BJ (cell line): ENCODE data around the gene ATF7IP. TPM values are rescaled to one million over a fixed set of nuclear protein-coding genes. Genes with fewer than 3 reads are reported as not detected.

Experiments used
- CTCF ChIA-PET: fragments of 350-600 bp; formaldehyde crosslinking; extraction: SDS; loops from one replicate; lab custom pipeline; 2021; ENCODE audit warnings: antibody characterized with exemption, inconsistent platforms; lab: Yijun Ruan, JAX
- POLR2A ChIA-PET: fragments of 300-600 bp; sonication (Branson Sonifier 250); formaldehyde crosslinking; extraction: SDS; loops from one replicate; lab custom pipeline; 2021; ENCODE audit warnings: antibody characterized with exemption; lab: Charles Lee
- DNase-seq: peaks from one replicate; pipeline ENCODE4 v3.0.0-alpha.2; 2011; ENCODE audit warnings: low read depth
- H3K27me3 ChIP-seq: 2 replicates; pipeline ENCODE4 v1.6.0; 2011; ENCODE audit warnings: low read length; ENCODE audit not compliant: control insufficient read depth, insufficient read depth
- H3K36me3 ChIP-seq: 2 replicates; pipeline ENCODE4 v1.5.1; 2011; ENCODE audit warnings: low read length; ENCODE audit not compliant: control insufficient read depth, insufficient read depth
- H3K4me3 ChIP-seq: 2 replicates; pipeline ENCODE4 v1.5.1; 2011; ENCODE audit warnings: low read depth, mild to moderate bottlenecking, control low read depth, low read length
- polyA plus RNA-seq: library from polyadenylated mRNA; depleted of rRNA; stranded (reverse); fragments of >200 nt; gene quantifications from 2 replicates; pipeline ENCODE4 v1.2.3, GENCODE V29; 2011
- TF ChIP-seq, protein P1 (sequence below): IDR thresholded peaks from 2 replicates; pipeline ENCODE4 v1.5.1; 2011; ENCODE audit warnings: low read depth, mild to moderate bottlenecking, control low read depth, inconsistent platforms, low read length, moderate library complexity; ENCODE audit not compliant: insufficient read depth

ATF7IP gene
- polyA plus RNA-seq, 1 experiment, result 8.1 TPM

DNA sequence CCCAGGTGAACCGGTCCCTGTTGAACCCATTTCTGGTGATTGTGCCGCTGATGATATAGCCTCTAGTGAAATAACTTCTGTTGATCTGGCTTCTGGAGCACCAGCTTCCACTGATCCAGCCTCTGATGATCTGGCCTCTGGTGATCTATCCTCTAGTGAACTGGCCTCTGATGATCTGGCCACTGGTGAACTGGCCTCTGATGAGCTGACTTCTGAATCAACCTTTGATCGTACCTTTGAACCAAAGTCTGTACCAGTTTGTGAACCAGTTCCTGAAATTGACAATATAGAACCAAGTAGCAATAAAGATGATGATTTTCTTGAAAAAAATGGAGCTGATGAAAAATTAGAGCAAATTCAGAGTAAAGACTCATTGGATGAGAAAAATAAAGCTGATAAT is 59.1 kb downstream of the ATF7IP start:
- TF ChIP-seq, protein P1, sequence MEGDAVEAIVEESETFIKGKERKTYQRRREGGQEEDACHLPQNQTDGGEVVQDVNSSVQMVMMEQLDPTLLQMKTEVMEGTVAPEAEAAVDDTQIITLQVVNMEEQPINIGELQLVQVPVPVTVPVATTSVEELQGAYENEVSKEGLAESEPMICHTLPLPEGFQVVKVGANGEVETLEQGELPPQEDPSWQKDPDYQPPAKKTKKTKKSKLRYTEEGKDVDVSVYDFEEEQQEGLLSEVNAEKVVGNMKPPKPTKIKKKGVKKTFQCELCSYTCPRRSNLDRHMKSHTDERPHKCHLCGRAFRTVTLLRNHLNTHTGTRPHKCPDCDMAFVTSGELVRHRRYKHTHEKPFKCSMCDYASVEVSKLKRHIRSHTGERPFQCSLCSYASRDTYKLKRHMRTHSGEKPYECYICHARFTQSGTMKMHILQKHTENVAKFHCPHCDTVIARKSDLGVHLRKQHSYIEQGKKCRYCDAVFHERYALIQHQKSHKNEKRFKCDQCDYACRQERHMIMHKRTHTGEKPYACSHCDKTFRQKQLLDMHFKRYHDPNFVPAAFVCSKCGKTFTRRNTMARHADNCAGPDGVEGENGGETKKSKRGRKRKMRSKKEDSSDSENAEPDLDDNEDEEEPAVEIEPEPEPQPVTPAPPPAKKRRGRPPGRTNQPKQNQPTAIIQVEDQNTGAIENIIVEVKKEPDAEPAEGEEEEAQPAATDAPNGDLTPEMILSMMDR, result no peak
- no peak overlapping the region for H3K4me3 ChIP-seq
- no peaks in the 10 kb centered on the region for H3K27me3 ChIP-seq
- DNase-seq, result no peak
- ChIA-PET CTCF (no interaction called here), POLR2A (no interaction called here)
- peaks cover 7% of the 10 kb centered on the region for H3K36me3 ChIP-seq

DNA sequence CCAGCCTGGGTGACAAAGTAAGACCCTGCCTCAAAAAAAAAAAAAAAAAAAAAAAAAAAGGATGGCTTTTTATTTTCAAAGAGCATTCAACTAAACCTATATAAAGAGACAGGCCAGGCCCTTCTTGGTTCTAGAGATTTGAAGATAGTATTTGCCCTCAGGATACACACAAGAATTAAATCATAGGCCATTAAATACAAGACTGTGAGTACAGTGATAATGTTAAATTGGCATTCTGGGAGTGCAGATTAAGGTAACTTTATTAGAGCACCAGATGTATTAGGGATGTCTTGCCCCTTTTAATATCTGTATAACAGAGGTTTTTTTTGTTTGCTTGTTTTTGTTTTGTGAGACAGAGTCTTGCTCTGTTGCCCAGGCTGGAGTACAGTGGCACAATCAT is 61.3 kb downstream of the ATF7IP start:
- ChIA-PET CTCF (no interaction called here), POLR2A (no interaction called here)
- DNase-seq, result no peak
- TF ChIP-seq, protein P1, result no peak
- no peaks in the 10 kb centered on the region for H3K27me3 ChIP-seq
- H3K4me3 ChIP-seq, result no peak overlapping the region
- peaks cover 7% of the 10 kb centered on the region for H3K36me3 ChIP-seq

DNA sequence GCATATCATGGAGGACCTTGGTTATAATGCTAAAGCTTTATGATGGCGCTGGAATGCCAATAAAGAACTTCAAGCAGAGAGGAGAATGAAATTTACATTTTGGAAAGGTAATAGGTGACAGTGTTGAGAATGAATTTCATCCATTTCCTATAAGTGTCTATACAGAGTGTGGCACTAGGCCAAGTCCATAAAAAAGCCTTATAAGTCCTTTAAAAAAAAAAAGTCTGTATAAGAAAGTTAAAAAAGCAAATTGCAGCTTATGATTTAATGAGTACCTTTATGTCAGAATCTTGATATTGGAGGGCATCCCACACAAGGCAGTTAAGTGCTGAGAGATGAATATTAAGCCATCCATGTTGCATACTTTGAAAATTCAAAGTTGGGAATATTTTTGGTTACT is 62.4 kb downstream of the ATF7IP start:
- ChIA-PET CTCF (interaction anchor here (1.4 kb wide), 1 partner anchor 172 kb away, joined by 3 read pairs; no protein-coding TSS in a partner anchor), POLR2A (no interaction called here)
- Histone ChIP-seq H3K36me3 (peaks cover 7% of the 10 kb centered on the region), H3K27me3 (no peaks in the 10 kb centered on the region), H3K4me3 (no peak overlapping the region)
- TF ChIP-seq, protein P1, result no peak
- DNase-seq, result no peak

DNA sequence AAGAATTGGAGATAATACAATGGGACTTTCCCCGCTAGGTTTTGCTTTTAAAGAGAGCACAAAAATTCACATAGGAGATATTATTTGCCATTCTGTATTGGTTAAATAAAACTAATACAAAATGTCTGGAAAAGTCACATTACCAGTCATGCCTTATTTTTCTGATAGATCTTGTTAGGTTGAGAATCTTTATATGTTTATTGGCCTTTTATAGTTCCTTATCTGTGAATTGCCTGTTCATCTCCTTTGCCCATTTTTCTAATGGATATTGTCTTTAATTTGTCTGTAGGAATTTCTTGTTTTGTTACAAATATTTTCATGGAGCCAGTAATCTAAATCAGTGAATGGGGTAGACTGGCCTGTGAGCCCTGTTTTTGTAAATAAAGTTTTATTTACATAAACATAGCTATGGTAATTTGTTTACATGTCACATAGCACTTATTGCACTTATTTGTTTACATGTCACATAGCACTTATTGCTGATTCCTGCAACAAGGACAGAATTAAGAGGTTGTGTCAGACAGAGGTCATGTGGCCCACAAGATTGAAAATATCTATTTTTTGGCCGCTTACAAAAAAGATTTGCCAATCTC is 65.0 kb downstream of the ATF7IP start:
- ChIA-PET CTCF (no interaction called here), POLR2A (no interaction called here)

DNA sequence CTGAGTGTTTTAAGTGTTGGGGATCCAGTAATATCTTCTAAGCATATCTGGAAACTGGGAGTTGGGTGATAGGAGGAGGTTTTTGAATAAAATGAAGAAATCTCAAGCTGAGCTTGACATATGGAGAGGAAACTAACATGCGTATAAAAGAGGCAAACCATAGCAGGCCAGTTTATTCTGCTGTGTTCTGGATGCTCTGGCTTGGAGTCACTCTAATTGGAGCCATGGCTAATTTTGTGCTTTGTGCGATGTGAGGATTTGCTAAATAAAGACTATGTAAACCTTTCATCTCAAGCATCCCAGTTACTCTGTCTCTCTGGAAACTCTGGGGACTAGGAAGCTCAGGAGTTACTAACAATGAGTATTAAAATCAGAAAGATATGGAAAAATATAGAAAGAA is 66.5 kb downstream of the ATF7IP start:
- no peak for DNase-seq
- no peak overlapping the region for H3K4me3 ChIP-seq
- CTCF ChIA-PET, result interaction anchor here (1.0 kb wide), 1 partner anchor 22 kb away, joined by 3 read pairs; no protein-coding TSS in a partner anchor

More for the DNA sequence above, 65.0 kb downstream of the ATF7IP start:
- TF ChIP-seq, protein P1, result no peak
- no peaks in the 10 kb centered on the region for H3K27me3 ChIP-seq
- H3K36me3 ChIP-seq, result peaks cover 2% of the 10 kb centered on the region; the same call in 1 of the 2 replicates
- H3K4me3 ChIP-seq, result no peak overlapping the region
- no peak for DNase-seq

More for the DNA sequence above, 66.5 kb downstream of the ATF7IP start:
- POLR2A ChIA-PET, result no interaction called here
- TF ChIP-seq, protein P1, result no peak
- Histone ChIP-seq H3K36me3 (no peaks in the 10 kb centered on the region), H3K27me3 (no peaks in the 10 kb centered on the region)
